HUES64 (cell line): ENCODE measurements around the gene TAS2R60.

Experiments
- H3K27ac ChIP-seq: 2 replicates; pipeline ENCODE4 v1.7.0; 2013; ENCODE audit warnings: low read depth, low read length, inconsistent platforms
- H3K27me3 ChIP-seq: 2 replicates; pipeline ENCODE4 v1.6.1; 2013; ENCODE audit warnings: mild to moderate bottlenecking, low read length; ENCODE audit not compliant: insufficient read depth
- H3K36me3 ChIP-seq: 2 replicates; pipeline ENCODE4 v1.6.1; 2013; ENCODE audit warnings: mild to moderate bottlenecking, low read length; ENCODE audit not compliant: insufficient read depth
- H3K4me1 ChIP-seq: 2 replicates; pipeline ENCODE4 v1.6.1; 2013; ENCODE audit warnings: mild to moderate bottlenecking, low read length, moderate library complexity; ENCODE audit not compliant: insufficient read depth
- H3K4me3 ChIP-seq: 2 replicates; pipeline ENCODE4 v1.5.1; 2013; ENCODE audit warnings: mild to moderate bottlenecking, low read length, moderate library complexity
- H3K9ac ChIP-seq: 2 replicates; pipeline ENCODE4 v1.6.1; 2013; ENCODE audit warnings: mild to moderate bottlenecking, low read depth, low read length
- H3K9me3 ChIP-seq: 2 replicates; pipeline ENCODE4 v1.6.1; 2013; ENCODE audit warnings: low read depth, low read length; ENCODE audit not compliant: insufficient read depth
- WGBS: fragments of 150-250, 120-280 bp; methylation state at CpG from one replicate; pipeline ENCODE4 v1.1.7; 2013; ENCODE audit warnings: missing lambda C conversion rate; 5-methylcytosine and 5-hydroxymethylcytosine counted together

Gene TAS2R60

DNA sequence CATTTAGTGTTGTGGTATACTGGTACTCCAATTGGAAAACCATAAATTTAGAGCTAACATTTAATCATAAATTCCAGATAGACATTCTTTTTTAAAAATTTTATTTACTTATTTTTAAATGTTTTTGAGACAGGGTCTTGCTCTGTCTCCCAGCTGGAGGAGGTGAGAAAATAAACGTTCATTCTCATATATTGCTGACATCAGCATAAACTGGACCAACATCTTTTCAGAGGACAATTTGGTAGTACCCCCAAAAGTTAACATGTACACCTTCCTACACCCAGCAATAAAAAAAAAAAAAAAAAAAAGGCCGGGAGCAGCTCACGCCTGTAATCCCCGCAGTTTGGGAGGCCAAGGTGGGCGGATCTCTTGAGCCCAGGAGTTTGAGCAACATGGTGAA, 5.2 kb downstream of the TAS2R60 start:
- Histone ChIP-seq H3K9ac (no peak overlapping the region), H3K36me3 (no peaks in the 10 kb centered on the region), H3K27me3 (no peaks in the 10 kb centered on the region), H3K4me1 (peaks cover 17% of the 10 kb centered on the region; the same call in 1 of the 2 replicates), H3K4me3 (no peak overlapping the region), H3K27ac (no peak overlapping the region), H3K9me3 (no peaks in the 10 kb centered on the region)
- 88% methylated on average over 5 of the region's 5 CpGs for WGBS

- 96% methylated on average over 3 of the region's 3 CpGs for WGBS
- Histone ChIP-seq H3K36me3 (no peaks in the 10 kb centered on the region), H3K27ac (no peak overlapping the region)
Measured at GRCh38 chr7:143449793-143450192, 6.5 kb downstream of the TAS2R60 start.

DNA sequence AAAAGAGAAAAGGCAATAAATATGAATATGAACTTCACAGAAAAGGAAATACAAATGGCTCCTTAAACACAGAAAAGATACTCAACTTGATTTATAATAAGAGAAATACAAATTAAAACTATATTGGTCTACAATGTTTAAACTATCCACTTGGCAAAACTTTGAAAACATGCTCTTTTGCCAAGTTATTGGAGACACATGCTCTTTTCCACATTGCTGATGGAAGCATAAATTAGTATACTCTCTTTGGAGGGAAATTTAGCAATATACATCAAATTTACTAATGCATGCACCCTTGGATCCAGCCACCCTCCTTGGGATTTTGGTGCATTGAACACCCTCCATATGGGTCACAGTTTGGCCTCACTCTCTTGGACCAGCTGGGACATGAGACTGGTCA, 7.9 kb downstream of the TAS2R60 start:
- no peaks in the 10 kb centered on the region for H3K36me3 ChIP-seq
- no peaks in the 10 kb centered on the region for H3K27me3 ChIP-seq
- H3K9me3 ChIP-seq: no peaks in the 10 kb centered on the region
- H3K4me1 ChIP-seq: peaks cover 7% of the 10 kb centered on the region; the same call in 1 of the 2 replicates
- no peak overlapping the region for H3K27ac ChIP-seq
- H3K9ac ChIP-seq: no peak overlapping the region
- H3K4me3 ChIP-seq: no peak overlapping the region

More at GRCh38 chr7:143449793-143450192, 6.5 kb downstream of the TAS2R60 start:
- Histone ChIP-seq H3K27me3 (no peaks in the 10 kb centered on the region), H3K9me3 (no peaks in the 10 kb centered on the region), H3K9ac (no peak overlapping the region), H3K4me3 (no peak overlapping the region), H3K4me1 (peaks cover 17% of the 10 kb centered on the region; the same call in 1 of the 2 replicates)

GRCh38 chr7:143451746-143452145, 8.5 kb downstream of the TAS2R60 start:
- Histone ChIP-seq H3K9ac (no peak overlapping the region), H3K36me3 (no peaks in the 10 kb centered on the region), H3K9me3 (no peaks in the 10 kb centered on the region), H3K27me3 (no peaks in the 10 kb centered on the region), H3K27ac (no peak overlapping the region), H3K4me3 (no peak overlapping the region), H3K4me1 (peaks cover 7% of the 10 kb centered on the region; the same call in 1 of the 2 replicates)
- 84% methylated on average over 1 of the region's 1 CpG for WGBS

GRCh38 chr7:143452495-143452894, 9.2 kb downstream of the TAS2R60 start:
- WGBS: 93% methylated on average over 2 of the region's 2 CpGs
- Histone ChIP-seq H3K4me3 (no peak overlapping the region), H3K27me3 (no peaks in the 10 kb centered on the region), H3K9ac (no peak overlapping the region), H3K27ac (no peak overlapping the region), H3K4me1 (peaks cover 2% of the 10 kb centered on the region; the same call in 1 of the 2 replicates), H3K36me3 (no peaks in the 10 kb centered on the region), H3K9me3 (no peaks in the 10 kb centered on the region)

DNA sequence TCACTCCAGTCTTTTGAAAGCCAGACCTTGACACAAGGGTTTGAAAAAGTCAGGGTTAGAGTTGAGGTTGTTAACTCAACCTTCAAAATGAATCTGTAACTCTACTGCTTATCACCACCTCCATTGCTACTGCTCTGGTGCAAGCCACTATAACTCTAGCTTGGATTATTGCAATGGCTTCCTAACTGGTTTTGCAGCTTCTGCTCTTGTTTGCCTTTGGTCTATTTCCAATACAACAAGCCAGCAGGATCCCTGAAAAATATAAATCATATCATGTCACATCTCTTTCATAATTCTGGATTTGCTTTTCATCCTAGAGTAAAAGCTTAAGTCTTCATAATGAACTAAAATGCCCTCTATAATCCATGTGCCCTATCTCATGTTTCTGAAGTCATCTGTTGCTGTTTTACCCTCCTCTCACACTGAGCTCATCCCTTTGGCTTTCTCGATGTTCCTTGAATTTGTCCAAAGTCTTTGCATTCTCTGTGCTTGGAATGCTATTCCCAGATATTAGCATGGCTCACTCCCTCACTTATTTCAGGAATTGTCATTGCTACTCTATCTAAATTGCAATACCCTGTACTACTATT, 10.9 kb downstream of the TAS2R60 start:
- H3K27me3 ChIP-seq: no peaks in the 10 kb centered on the region
- H3K4me1 ChIP-seq: no peaks in the 10 kb centered on the region
- H3K4me3 ChIP-seq: no peak overlapping the region
- H3K27ac ChIP-seq: no peak overlapping the region
- 92% methylated on average over 1 of the region's 1 CpG for WGBS
- H3K9me3 ChIP-seq: no peaks in the 10 kb centered on the region
- H3K36me3 ChIP-seq: no peaks in the 10 kb centered on the region
- no peak overlapping the region for H3K9ac ChIP-seq

DNA sequence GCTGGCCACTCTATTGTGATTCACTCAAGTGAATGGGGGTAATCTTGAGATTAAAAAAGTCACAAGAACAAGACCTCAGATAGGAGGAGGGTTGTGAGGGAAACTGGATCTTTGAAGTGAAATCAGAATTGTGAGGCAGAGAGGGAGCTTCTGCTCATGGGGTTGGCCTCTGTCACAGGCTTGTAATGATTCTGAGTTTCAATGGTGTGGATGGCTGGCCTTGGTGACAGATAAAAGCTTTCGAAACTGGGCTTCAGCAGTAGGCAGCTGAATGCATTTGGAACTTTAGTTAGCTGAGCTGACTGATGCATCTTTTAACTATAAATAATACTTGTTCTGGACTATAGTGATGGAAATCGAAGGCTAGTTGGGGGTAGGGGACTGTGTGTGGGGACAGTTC, 12.2 kb downstream of the TAS2R60 start:
- no peak overlapping the region for H3K4me3 ChIP-seq
- H3K27ac ChIP-seq: no peak overlapping the region
- H3K9ac ChIP-seq: no peak overlapping the region
- no peaks in the 10 kb centered on the region for H3K36me3 ChIP-seq
- H3K9me3 ChIP-seq: no peaks in the 10 kb centered on the region
- H3K4me1 ChIP-seq: no peaks in the 10 kb centered on the region
- 90% methylated on average over 1 of the region's 2 CpGs for whole genome bisulfite sequencing
- no peaks in the 10 kb centered on the region for H3K27me3 ChIP-seq

- H3K27me3 ChIP-seq: no peaks in the 10 kb centered on the region
- WGBS: 90% methylated on average over 4 of the region's 4 CpGs
- no peaks in the 10 kb centered on the region for H3K9me3 ChIP-seq
- H3K4me1 ChIP-seq: no peaks in the 10 kb centered on the region
- no peak overlapping the region for H3K9ac ChIP-seq
- H3K4me3 ChIP-seq: no peak overlapping the region
- H3K27ac ChIP-seq: no peak overlapping the region
- H3K36me3 ChIP-seq: no peaks in the 10 kb centered on the region
Measured at GRCh38 chr7:143455942-143456341, 12.7 kb downstream of the TAS2R60 start.

DNA sequence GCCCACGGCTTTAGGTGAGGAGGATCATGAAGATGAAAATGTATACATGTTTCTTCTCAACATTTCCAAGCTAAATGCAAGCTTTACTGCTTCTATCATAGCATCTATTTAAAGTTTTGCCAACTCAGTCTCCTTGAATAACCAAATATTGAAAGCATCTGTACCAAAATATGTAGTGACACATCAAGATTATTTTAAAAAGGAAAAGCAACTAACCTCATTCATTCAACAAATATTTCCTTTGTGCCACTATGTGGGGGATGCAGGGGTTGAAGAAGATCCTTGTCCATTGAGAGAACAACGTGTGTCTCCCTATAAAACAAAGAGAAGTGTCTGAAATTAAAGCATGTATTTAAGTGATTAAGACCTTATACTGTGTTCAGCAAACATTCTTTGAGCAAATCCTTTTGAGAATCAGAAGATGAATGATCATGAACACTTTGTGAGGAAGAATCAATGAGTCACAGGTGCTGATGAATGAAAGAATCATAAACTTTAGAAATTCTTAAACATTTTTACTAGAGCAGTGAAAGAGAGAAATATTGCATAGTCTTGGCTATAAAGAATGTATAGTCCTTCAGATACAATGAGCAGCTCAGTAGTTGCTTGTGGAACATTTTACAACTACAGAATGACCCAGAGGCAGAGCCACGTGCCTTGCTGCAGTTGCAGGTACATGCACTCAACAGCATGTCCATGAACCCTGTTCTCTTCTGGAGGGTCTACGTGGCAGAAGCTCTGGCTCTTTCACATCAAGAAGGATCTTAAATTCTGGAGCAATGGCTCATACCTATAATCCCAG, 13.9 kb downstream of the TAS2R60 start:
- no peak overlapping the region for H3K27ac ChIP-seq

DNA sequence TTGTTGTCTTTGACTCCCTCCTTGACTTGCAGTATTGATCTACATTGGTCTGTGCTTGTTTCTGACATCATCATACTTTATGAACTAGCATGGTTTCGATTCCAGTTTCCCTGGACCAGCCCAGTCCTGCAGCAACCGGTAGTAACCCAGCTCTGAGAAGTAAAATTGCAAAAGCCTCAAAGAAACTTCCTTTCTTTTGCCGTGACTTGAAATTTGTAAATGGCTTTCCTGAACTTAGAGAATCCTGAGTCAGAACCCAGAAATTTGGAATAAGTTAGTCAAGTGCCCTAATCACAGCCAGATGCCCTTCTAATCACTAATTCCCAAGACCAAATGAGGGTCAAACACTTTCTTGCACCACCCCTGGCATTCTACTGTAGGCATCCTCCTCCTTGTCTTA, 15.0 kb downstream of the TAS2R60 start:
- Histone ChIP-seq H3K9me3 (peaks cover 11% of the 10 kb centered on the region; the same call in 1 of the 2 replicates), H3K36me3 (no peaks in the 10 kb centered on the region), H3K27me3 (no peaks in the 10 kb centered on the region), H3K27ac (no peak overlapping the region), H3K9ac (no peak overlapping the region), H3K4me3 (no peak overlapping the region), H3K4me1 (no peaks in the 10 kb centered on the region)
- 89% methylated on average over 3 of the region's 3 CpGs for WGBS

More for the DNA sequence above, 13.9 kb downstream of the TAS2R60 start:
- Histone ChIP-seq H3K4me1 (no peaks in the 10 kb centered on the region), H3K4me3 (no peak overlapping the region), H3K27me3 (no peaks in the 10 kb centered on the region), H3K9me3 (peaks cover 9% of the 10 kb centered on the region; the same call in 1 of the 2 replicates), H3K9ac (no peak overlapping the region), H3K36me3 (no peaks in the 10 kb centered on the region)
- 89% methylated on average over 4 of the region's 4 CpGs for WGBS

DNA sequence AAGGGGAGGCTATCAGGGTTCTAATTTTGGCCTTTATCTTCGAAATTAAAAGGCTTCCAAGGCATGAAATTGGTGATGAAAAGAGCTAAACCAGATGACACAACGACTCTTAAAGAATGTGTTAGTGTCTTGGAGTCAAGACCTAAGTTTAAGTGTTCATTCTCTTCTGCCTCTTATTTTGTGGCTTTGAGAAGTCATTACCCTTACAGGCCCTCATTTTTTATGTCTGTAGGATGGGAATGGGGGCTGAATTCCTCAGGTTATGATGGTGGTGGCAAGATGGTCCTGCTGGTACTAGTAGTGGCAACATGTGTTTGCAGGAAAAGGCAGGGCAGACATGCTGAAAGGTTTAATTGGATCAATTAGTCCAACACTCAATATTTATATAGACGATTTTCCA, 15.4 kb downstream of the TAS2R60 start:
- H3K36me3 ChIP-seq: no peaks in the 10 kb centered on the region
- no peak overlapping the region for H3K4me3 ChIP-seq
- peaks cover 11% of the 10 kb centered on the region; the same call in 1 of the 2 replicates for H3K9me3 ChIP-seq
- H3K27me3 ChIP-seq: no peaks in the 10 kb centered on the region
- no peak overlapping the region for H3K9ac ChIP-seq
- 91% methylated on average over 2 of the region's 3 CpGs for WGBS
- H3K27ac ChIP-seq: no peak overlapping the region
- H3K4me1 ChIP-seq: no peaks in the 10 kb centered on the region
